ENCODE data around the gene MACROD1. TPM values are rescaled to one million over a fixed set of nuclear protein-coding genes. Genes with fewer than 3 reads are reported as not detected.

MACROD1 gene, protein sequence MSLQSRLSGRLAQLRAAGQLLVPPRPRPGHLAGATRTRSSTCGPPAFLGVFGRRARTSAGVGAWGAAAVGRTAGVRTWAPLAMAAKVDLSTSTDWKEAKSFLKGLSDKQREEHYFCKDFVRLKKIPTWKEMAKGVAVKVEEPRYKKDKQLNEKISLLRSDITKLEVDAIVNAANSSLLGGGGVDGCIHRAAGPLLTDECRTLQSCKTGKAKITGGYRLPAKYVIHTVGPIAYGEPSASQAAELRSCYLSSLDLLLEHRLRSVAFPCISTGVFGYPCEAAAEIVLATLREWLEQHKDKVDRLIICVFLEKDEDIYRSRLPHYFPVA
- 22.4 TPM for total RNA-seq

GRCh38 chr11:64165842-64166635 is at the start of gene MACROD1:
Gene MACROD1 (minus strand): TSS chr11:64166113. CDS start chr11:64165994, 119 bp downstream.

DNA sequence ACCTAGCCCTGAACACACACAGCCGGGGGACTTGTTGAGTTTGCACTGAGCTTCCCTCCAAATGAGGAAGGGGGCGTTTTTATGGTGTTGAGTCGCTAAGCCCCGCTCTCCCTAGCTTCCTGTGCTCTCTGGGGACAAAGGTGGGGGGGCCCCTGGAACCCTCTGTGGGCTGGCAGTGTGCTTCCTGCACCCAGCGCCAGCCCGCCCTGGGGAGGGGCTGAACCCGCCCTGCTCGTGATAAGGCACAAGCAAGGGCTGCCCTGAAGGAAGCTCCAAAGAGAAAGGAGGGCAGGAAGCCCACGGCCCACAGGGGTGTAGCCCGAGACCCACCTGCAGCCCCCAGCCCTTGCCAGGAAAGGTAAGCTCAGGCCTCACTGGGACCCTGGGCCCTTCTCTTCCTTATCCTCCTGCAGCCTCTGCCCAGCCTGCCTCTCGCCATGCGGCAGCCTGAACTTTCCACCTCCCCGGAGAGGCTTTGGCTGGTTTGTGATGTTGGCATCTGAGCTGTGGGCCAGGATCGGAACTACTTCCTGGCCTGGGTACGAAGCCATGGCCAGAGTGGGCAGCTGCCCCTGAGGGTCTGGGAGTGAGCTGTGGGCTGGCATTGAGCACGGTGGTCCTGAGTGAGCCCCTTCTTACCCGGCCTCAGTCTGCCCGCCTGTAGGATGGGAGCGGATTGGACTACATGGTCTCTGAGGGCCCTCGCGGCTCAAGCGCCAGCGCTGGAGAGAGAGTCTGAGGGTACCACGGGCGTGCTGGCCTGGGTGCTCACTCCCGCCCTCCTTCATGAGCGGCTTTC is 40.7 kb upstream of the MACROD1 start, which contains the start of gene FERMT3:
FERMT3 (plus strand) TSS at position 265 of the 799 bp plus-strand sequence. CDS start 644 bp downstream, outside the sequence.

DNA sequence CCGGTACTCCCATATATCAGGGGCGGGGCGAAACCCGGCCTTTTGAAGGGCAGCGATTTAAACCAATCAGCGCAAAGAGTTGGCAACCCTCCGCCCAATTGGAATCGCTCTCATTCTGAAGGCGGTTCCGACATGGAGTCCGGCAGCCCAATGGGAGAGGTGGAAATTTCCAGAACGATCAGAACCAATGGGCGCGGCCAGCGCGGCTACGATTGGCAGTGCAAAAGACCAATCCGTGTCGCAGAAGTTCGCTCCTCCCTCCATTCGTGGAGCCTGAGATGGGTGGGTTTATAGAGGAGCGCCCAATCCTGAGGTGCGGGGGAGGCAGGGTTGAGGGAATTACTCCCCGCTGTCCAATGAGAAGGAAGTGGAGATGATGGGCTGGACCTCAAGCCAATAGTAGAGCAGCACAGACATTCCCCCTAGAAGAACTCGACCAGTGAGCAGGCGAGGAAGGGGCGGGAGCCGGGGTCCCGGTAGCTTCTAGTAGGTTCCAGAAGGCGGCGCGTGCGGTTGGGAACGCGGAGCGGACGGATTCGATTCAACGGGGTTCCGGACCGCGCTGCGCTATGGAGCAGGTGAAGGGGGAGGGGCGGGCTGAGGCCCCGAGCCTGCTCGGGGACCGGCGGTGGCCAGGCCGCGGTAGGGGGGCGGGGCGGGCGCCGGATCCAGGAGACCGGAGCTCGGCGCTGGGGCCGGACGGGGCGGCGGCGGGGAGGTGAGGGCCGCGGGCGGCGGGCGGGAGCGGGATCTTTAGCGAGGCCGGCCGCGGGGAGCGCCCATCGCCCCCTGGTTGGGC is 20.0 kb upstream of the MACROD1 start, which contains the start of gene STIP1:
STIP1 (plus strand) TSS at position 479 of the 799 bp plus-strand sequence; CDS start at position 570, 91 bp downstream.

DNA sequence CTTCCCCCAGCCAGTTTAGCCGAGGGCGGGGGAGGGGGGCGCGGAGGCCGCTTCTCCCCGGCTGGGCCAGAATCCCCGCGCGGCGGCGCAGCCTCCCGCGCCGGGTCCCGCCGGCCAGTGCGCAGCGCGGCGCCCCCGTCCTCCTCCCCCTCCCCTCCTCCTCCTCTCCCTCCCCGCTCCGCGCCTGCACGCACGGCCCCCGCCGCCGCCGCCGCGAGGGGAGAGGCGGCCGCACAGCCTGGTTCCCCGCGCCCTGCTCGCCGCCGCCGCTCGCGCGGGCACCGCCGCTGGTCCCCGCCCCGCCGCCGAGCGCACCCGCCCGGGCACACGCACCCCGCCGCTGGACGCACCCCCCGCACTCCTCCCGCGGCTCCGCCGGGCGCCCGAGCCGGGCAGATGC is 130.3 kb downstream of the MACROD1 start, which contains the start of gene FLRT1:
FLRT1 (plus strand) TSS at position 356 of the 400 bp plus-strand sequence. CDS start 80,337 bp downstream, outside the sequence.

DNA sequence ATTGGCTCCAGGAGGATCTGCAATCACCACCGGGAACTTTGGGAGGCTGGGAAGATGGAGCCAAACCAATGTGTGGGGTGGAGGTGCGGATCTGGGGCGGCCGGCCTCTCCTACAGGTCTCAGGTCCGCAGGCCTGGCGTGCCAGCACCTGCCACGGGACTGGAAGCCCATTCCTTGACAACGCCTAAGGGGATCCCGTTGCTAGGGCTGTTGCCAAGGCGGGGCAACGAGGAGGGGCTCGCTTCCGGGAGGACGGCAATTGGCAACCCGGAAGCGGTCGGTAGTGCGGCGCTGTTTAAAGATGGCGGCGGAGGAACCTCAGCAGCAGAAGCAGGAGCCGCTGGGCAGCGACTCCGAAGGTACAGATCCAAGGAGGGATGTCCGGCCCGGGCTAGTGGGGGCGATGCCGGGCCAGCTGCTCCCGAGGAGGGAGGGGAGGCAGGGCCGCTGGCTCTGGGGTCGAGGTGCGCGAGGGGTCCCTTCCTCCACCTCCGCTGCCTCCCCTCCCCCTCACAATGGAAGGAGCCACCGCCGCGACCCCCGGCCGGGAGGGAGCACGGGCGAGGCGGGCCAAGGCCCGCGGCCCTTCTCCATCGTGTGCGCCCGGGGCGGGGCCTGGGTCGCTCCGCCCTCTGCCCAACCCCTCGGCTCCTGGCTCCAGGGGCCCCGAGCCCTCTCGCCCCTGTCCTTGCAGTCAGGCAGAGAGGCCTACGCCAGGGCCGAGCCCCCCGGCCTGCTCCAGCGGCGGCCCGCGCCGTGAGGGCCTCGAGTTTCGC is 179.6 kb downstream of the MACROD1 start, which contains the start of gene OTUB1:
OTUB1 (plus strand) TSS at position 283 of the 776 bp plus-strand sequence; CDS start at position 302, 19 bp downstream.

GRCh38 chr11:63974259-63975143 is 191.4 kb downstream of the MACROD1 start, which contains the start of gene COX8A:
Gene COX8A (plus strand): TSS chr11:63974620. CDS start chr11:63974681, 61 bp downstream.

Other genes starting within 250 kb of the MACROD1 start
- gene RCOR2, start 248.9 kb downstream of the MACROD1 start, total RNA-seq = 28.1 TPM
- gene NAA40, start 227.1 kb downstream of the MACROD1 start, total RNA-seq = 30.2 TPM
- 199 TPM for gene COX8A, start 191.5 kb downstream of the MACROD1 start, total RNA-seq
- 41.8 TPM for gene OTUB1, start 179.7 kb downstream of the MACROD1 start, total RNA-seq
- 14.0 TPM for gene FLRT1, start 130.2 kb downstream of the MACROD1 start, total RNA-seq
- gene STIP1, start 20.1 kb upstream of the MACROD1 start, total RNA-seq = 135 TPM
- 8.3 TPM for gene FERMT3, start 40.6 kb upstream of the MACROD1 start, total RNA-seq
- gene TRPT1, start 60.1 kb upstream of the MACROD1 start, total RNA-seq = 27.4 TPM
- gene NUDT22, start 60.2 kb upstream of the MACROD1 start, total RNA-seq = 22.4 TPM
- gene DNAJC4, start 64.4 kb upstream of the MACROD1 start, total RNA-seq = 22.2 TPM
- 61.7 TPM for gene VEGFB, start 68.5 kb upstream of the MACROD1 start, total RNA-seq
- gene FKBP2, start 75.0 kb upstream of the MACROD1 start, total RNA-seq = 30.8 TPM
- 50.6 TPM for gene PPP1R14B, start 80.8 kb upstream of the MACROD1 start, total RNA-seq
- gene PLCB3, start 85.4 kb upstream of the MACROD1 start, total RNA-seq = 18.0 TPM
- gene BAD, start 118.6 kb upstream of the MACROD1 start, total RNA-seq = 61.6 TPM
- 21.1 TPM for gene GPR137, start 119.7 kb upstream of the MACROD1 start, total RNA-seq
- gene KCNK4, start 125.2 kb upstream of the MACROD1 start, total RNA-seq = 1.8 TPM
- gene CATSPERZ, start 134.2 kb upstream of the MACROD1 start, total RNA-seq = 3.1 TPM
- 17.5 TPM for gene ESRRA, start 139.4 kb upstream of the MACROD1 start, total RNA-seq
- gene TRMT112, start 151.4 kb upstream of the MACROD1 start, total RNA-seq = 194 TPM
- 121 TPM for gene PRDX5, start 152.0 kb upstream of the MACROD1 start, total RNA-seq
- gene CCDC88B, start 174.1 kb upstream of the MACROD1 start, total RNA-seq = 13.1 TPM
- gene RPS6KA4, start 193.0 kb upstream of the MACROD1 start, total RNA-seq = 19.6 TPM